H1 (cell line): ENCODE data around the gene CYP2W1. TPM values are rescaled to one million over a fixed set of nuclear protein-coding genes. Genes with fewer than 3 reads are reported as not detected.
A peak's percentile ranks its signal among the peaks of the same experiment; 100 is the strongest.

Experiments used
- CTCF ChIA-PET: fragments of 300-600 bp; sonication (Branson Sonifier 250); formaldehyde crosslinking; loops from one replicate; lab custom pipeline; 2021; ENCODE audit not compliant: partially characterized antibody; lab: Charles Lee
- POLR2A ChIA-PET: fragments of 300-600 bp; sonication (Branson Sonifier 250); formaldehyde crosslinking; loops from one replicate; lab custom pipeline; 2021; ENCODE audit warnings: inconsistent platforms; ENCODE audit not compliant: partially characterized antibody; lab: Charles Lee
- DNase-seq, 2 experiments: peaks; one replicate each; pipeline versions ENCODE4 v3.0.0 to v3.0.0-alpha.2; 2010 to 2022; ENCODE audit warnings: low spot score in 2 of 2, low read depth in 1 of 2, mixed read lengths in 1 of 2
- FAIRE-seq: peaks from 2 replicates; lab custom pipeline; 2011; peaks lifted over from hg19 to GRCh38; lab: Jason Lieb, UNC
- H2AFZ ChIP-seq: 2 replicates; pipeline ENCODE4 v1.8.1; 2012; ENCODE audit warnings: low read length, inconsistent platforms
- H2AK5ac ChIP-seq: 2 replicates; pipeline ENCODE4 v1.6.1; 2013; ENCODE audit warnings: low read depth, low read length
- H2BK120ac ChIP-seq: replicated peaks from 2 replicates; pipeline ENCODE3; 2013; ENCODE audit warnings: low read depth, low read length, inconsistent platforms
- H2BK12ac ChIP-seq: 2 replicates; pipeline ENCODE4 v1.6.1; 2013; ENCODE audit warnings: low read depth, low read length
- H2BK15ac ChIP-seq: 2 replicates; pipeline ENCODE4 v1.6.1; 2013; ENCODE audit warnings: low read length
- H2BK20ac ChIP-seq: 2 replicates; pipeline ENCODE4 v1.6.1; 2013; ENCODE audit warnings: low read length
- H2BK5ac ChIP-seq: 2 replicates; pipeline ENCODE4 v1.6.1; 2013; ENCODE audit warnings: low read depth, low read length
- H3K14ac ChIP-seq: 2 replicates; pipeline ENCODE4 v1.6.1; 2013; ENCODE audit warnings: inconsistent platforms; ENCODE audit not compliant: insufficient read length
- H3K18ac ChIP-seq: 2 replicates; pipeline ENCODE4 v1.6.1; 2013; ENCODE audit warnings: low read length; ENCODE audit errors: extremely low read depth
- H3K23ac ChIP-seq: 2 replicates; pipeline ENCODE4 v1.6.1; 2013; ENCODE audit warnings: inconsistent platforms; ENCODE audit not compliant: insufficient read length
- H3K23me2 ChIP-seq: 2 replicates; pipeline ENCODE4 v1.6.1; 2013; ENCODE audit warnings: low read depth, low read length
- H3K27ac ChIP-seq: 2 replicates; pipeline ENCODE4 v1.6.1; 2011; ENCODE audit warnings: low read depth, low read length, inconsistent platforms
- H3K27me3 ChIP-seq, 4 experiments: replicated peaks in 1 of 4; 1 replicate in 1 of 4; 2 replicates in 3 of 4; pipeline versions ENCODE4 v1.6.1 to v1.8.1; 2011 to 2013; ENCODE audit warnings: low read length in 3 of 4, mild to moderate bottlenecking in 3 of 4, inconsistent platforms in 2 of 4, mixed read lengths in 2 of 4, moderate library complexity in 1 of 4; ENCODE audit not compliant: control insufficient read depth in 3 of 4, insufficient read depth in 3 of 4; ENCODE audit errors: extremely low read depth in 1 of 4
- H3K36me3 ChIP-seq, 4 experiments: 2 replicates each; pipeline versions ENCODE4 v1.6.1 to v1.8.1; 2011 to 2013; ENCODE audit warnings: mild to moderate bottlenecking in 4 of 4, low read length in 3 of 4, moderate library complexity in 2 of 4, control low read depth in 1 of 4, inconsistent platforms in 1 of 4; ENCODE audit not compliant: insufficient read depth in 4 of 4, control insufficient read depth in 2 of 4
- H3K4ac ChIP-seq: replicated peaks from 2 replicates; pipeline ENCODE3; 2013; ENCODE audit warnings: low read length, low read depth, mixed read lengths, inconsistent platforms; ENCODE audit not compliant: insufficient read length
- H3K4me1 ChIP-seq, 4 experiments: replicated peaks in 1 of 4; 1 replicate in 1 of 4; 2 replicates in 3 of 4; pipeline versions ENCODE4 v1.6.1 to v1.8.1; 2011 to 2013; ENCODE audit warnings: low read length in 3 of 4, inconsistent platforms in 2 of 4, mixed read lengths in 1 of 4; ENCODE audit not compliant: insufficient read depth in 4 of 4, control insufficient read depth in 3 of 4
- H3K4me2 ChIP-seq, 2 experiments: 2 replicates each; pipeline versions ENCODE4 v1.6.1 to v1.8.1; 2011 to 2013; ENCODE audit warnings: low read depth in 2 of 2, low read length in 2 of 2, control low read depth in 1 of 2, inconsistent platforms in 1 of 2, mild to moderate bottlenecking in 1 of 2; ENCODE audit not compliant: insufficient read depth in 1 of 2
- H3K4me3 ChIP-seq, 4 experiments: fragments of 200-600, 300-600 bp in 1 of 4; sonication (generic), shearing (Covaris generic), sonication (Bioruptor Twin) in 1 of 4; 2 replicates each; pipeline versions ENCODE4 v1.5.1 to v1.8.1; 2011 to 2016; ENCODE audit warnings: low read length in 4 of 4, low read depth in 3 of 4, control low read depth in 2 of 4, inconsistent platforms in 2 of 4, mild to moderate bottlenecking in 2 of 4, mixed read lengths in 1 of 4, moderate library complexity in 1 of 4; ENCODE audit not compliant: insufficient read depth in 2 of 4; ENCODE audit errors: extremely low read depth in 1 of 4
- H3K56ac ChIP-seq: replicated peaks from 2 replicates; pipeline ENCODE3; 2013; ENCODE audit warnings: low read depth, mild to moderate bottlenecking, mixed read lengths, low read length, inconsistent platforms; ENCODE audit not compliant: insufficient read length
- H3K79me1 ChIP-seq: 2 replicates; pipeline ENCODE4 v1.6.1; 2013; ENCODE audit warnings: low read depth, low read length, control low read depth
- H3K79me2 ChIP-seq, 2 experiments: 2 replicates each; pipeline versions ENCODE4 v1.6.1 to v1.8.1; 2012 to 2013; ENCODE audit warnings: low read length in 2 of 2, mild to moderate bottlenecking in 2 of 2, inconsistent platforms in 1 of 2; ENCODE audit not compliant: insufficient read depth in 2 of 2, control insufficient read depth in 1 of 2
- H3K9ac ChIP-seq, 4 experiments: replicated peaks in 1 of 4; 1 replicate in 1 of 4; 2 replicates in 3 of 4; pipeline versions ENCODE4 v1.6.1 to v1.8.1; 2011 to 2013; ENCODE audit warnings: low read depth in 3 of 4, low read length in 3 of 4, control low read depth in 2 of 4, mild to moderate bottlenecking in 2 of 4, moderate library complexity in 2 of 4, inconsistent platforms in 1 of 4; ENCODE audit errors: extremely low read depth in 1 of 4
- H3K9me3 ChIP-seq, 2 experiments: 2 replicates each; pipeline versions ENCODE4 v1.6.1 to v1.8.1; 2012 to 2013; ENCODE audit warnings: mild to moderate bottlenecking in 2 of 2, moderate library complexity in 2 of 2, control low read depth in 1 of 2, inconsistent platforms in 1 of 2, low read depth in 1 of 2, low read length in 1 of 2, mixed read lengths in 1 of 2; ENCODE audit not compliant: insufficient read depth in 2 of 2
- H4K20me1 ChIP-seq, 2 experiments: replicated peaks in 1 of 2; 2 replicates each; pipeline versions ENCODE3 to v1.8.1; 2011 to 2013; ENCODE audit warnings: inconsistent platforms in 2 of 2, low read length in 2 of 2, mild to moderate bottlenecking in 1 of 2; ENCODE audit not compliant: insufficient read depth in 2 of 2, control insufficient read depth in 1 of 2
- H4K5ac ChIP-seq: 2 replicates; pipeline ENCODE4 v1.6.1; 2013; ENCODE audit warnings: low read length, low read depth, mixed read lengths, inconsistent platforms; ENCODE audit not compliant: insufficient read length
- H4K8ac ChIP-seq: 2 replicates; pipeline ENCODE4 v1.8.0; 2013; ENCODE audit warnings: mild to moderate bottlenecking, moderate library complexity, low read length, inconsistent platforms; ENCODE audit not compliant: insufficient read depth; ENCODE audit errors: extremely low read depth
- H4K91ac ChIP-seq: replicated peaks from 2 replicates; pipeline ENCODE3; 2013; ENCODE audit warnings: low read length, mixed read lengths, inconsistent platforms; ENCODE audit not compliant: insufficient read length
- ASH2L ChIP-seq: fragments of 200-600, 300-600 bp; sonication (generic); IDR thresholded peaks from one replicate; pipeline ENCODE4 v1.7.1; 2017; ENCODE audit warnings: low read length
- CHD1 ChIP-seq: IDR thresholded peaks from 2 replicates; pipeline ENCODE4 v1.6.1; 2012; ENCODE audit warnings: low read depth, low read length, improper control_type of control experiment
- NRF1 ChIP-seq: IDR thresholded peaks from 2 replicates; pipeline ENCODE4 v1.6.1; 2011; ENCODE audit warnings: mild to moderate bottlenecking, low read depth, low read length, improper control_type of control experiment
- SRF ChIP-seq: IDR thresholded peaks from 2 replicates; pipeline ENCODE4 v1.6.1; 2011; ENCODE audit warnings: mild to moderate bottlenecking, low read depth, low read length, moderate library complexity
- WGBS, 2 experiments: shearing (Covaris generic) in 1 of 2; methylation state at CpG; one replicate each; pipeline versions ENCODE4 v1.1.6 to v1.1.7; 2013 to 2015; ENCODE audit warnings: low lambda C conversion rate in 2 of 2, mixed read lengths in 2 of 2, inconsistent platforms in 1 of 2, low coverage in 1 of 2, missing lambda C conversion rate in 1 of 2; ENCODE audit not compliant: insufficient replicate concordance in 2 of 2, insufficient coverage in 1 of 2, insufficient read length in 1 of 2; ENCODE audit errors: extremely low coverage in 1 of 2, missing lambda C conversion rate in 1 of 2; 5-methylcytosine and 5-hydroxymethylcytosine counted together
- polyA plus RNA-seq, 7 experiments: library from polyadenylated mRNA; depleted of rRNA in 3 of 7; stranded (reverse) in 5 of 7; unstranded in 2 of 7; fragments of >200 nt in 5 of 7; fragments of 200-250 nt in 2 of 7; gene quantifications; 1 replicate in 5 of 7; 2 replicates in 1 of 7; 4 replicates in 1 of 7; pipeline versions ENCODE4 v1.2.1 to v1.2.3, GENCODE V29; 2011 to 2013; ENCODE audit warnings: missing spikeins in 2 of 7, mixed read lengths in 2 of 7
- total RNA-seq: library from RNA; stranded (reverse); fragmentation: NEBNext Ultra II Directional; extraction: Animal tissue kit (Norgen Biotek cat#: 25700); gene quantifications from 2 replicates; pipeline ENCODE4 v1.2.1, GENCODE V29; 2021

The CYP2W1 gene
- total and polyA plus RNA-seq, 2 of the 8 experiments (the other 6 are each of a cell fraction or from before 2014, with no cell fraction given): not detected

- POLR2A ChIA-PET: interaction anchor here (1.1 to 1.4 kb wide), 3 partner anchors 23 to 55 kb away, joined by 3 read pairs; partner anchors contain the start of gene COX19
- no peaks in the 10 kb centered on the region for H3K79me2 ChIP-seq
- 94% methylated on average over 12 of the region's 21 CpGs; no CpG with 5 or more reads in 1 of the 2 experiments for WGBS, 2 experiments
These were observed 31.0 kb upstream of the CYP2W1 start for GRCh38 chr7:951881-952547.

More at GRCh38 chr7:951881-952547, 31.0 kb upstream of the CYP2W1 start:
- CTCF ChIA-PET: interaction anchor here (0.8 to 1.9 kb wide), 14 partner anchors 8 to 231 kb away, joined by 3 to 12 read pairs (median 4); no protein-coding TSS in a partner anchor
- no peak overlapping the region for H3K4me3 ChIP-seq
- H2BK20ac ChIP-seq: no peak overlapping the region
- H3K4me1 ChIP-seq: peaks cover 0 to 13% (median 7%) of the 10 kb centered on the region in 4 experiments; a peak in 5 of 7 replicates
- H4K20me1 ChIP-seq: no peaks in the 10 kb centered on the region
- H4K5ac ChIP-seq: no peak overlapping the region
- H2AFZ ChIP-seq: no peak overlapping the region
- peaks cover 4% of the 10 kb centered on the region; the same call in 1 of the 2 replicates for H3K23me2 ChIP-seq
- H3K36me3 ChIP-seq: no peaks in the 10 kb centered on the region
- no peak overlapping the region for H3K4me2 ChIP-seq
- no peak overlapping the region for H2BK15ac ChIP-seq
- peaks cover 2 to 26% (median 19%) of the 10 kb centered on the region in 4 experiments; a peak in 6 of 7 replicates for H3K27me3 ChIP-seq
- FAIRE-seq: no peak
- no peak overlapping the region for H4K8ac ChIP-seq
- H2BK12ac ChIP-seq: peak overlapping the region; percentile 17; the same call in 1 of the 2 replicates
- no peak overlapping the region for H3K56ac ChIP-seq
- H3K14ac ChIP-seq: no peak overlapping the region
- H3K18ac ChIP-seq: no peak overlapping the region
- no peak overlapping the region for H2BK120ac ChIP-seq
- H4K91ac ChIP-seq: no peak overlapping the region
- no peak for DNase-seq
- H2AK5ac ChIP-seq: no peak overlapping the region
- TF ChIP-seq NRF1: no peak
- TF ChIP-seq ASH2L: no peak
- TF ChIP-seq SRF: no peak
- no peak for TF ChIP-seq CHD1
- no peak overlapping the region for H3K4ac ChIP-seq
- peak overlapping the region; percentile 44; the same call in 1 of the 2 replicates for H2BK5ac ChIP-seq
- no peaks in the 10 kb centered on the region for H3K79me1 ChIP-seq
- no peak overlapping the region for H3K9ac ChIP-seq
- peaks cover 0 to 3% of the 10 kb centered on the region in 2 experiments; a peak in 1 of 4 replicates for H3K9me3 ChIP-seq
- H3K27ac ChIP-seq: no peak overlapping the region
- H3K23ac ChIP-seq: no peak overlapping the region
